Measurements from ENCODE around the gene DTNA. TPM values are rescaled to one million over a fixed set of nuclear protein-coding genes. Genes with fewer than 3 reads are reported as not detected.

DTNA gene
- total and polyA plus RNA-seq, 12 donors, result 6.3 to 43.9 (median 22.3) TPM

DNA sequence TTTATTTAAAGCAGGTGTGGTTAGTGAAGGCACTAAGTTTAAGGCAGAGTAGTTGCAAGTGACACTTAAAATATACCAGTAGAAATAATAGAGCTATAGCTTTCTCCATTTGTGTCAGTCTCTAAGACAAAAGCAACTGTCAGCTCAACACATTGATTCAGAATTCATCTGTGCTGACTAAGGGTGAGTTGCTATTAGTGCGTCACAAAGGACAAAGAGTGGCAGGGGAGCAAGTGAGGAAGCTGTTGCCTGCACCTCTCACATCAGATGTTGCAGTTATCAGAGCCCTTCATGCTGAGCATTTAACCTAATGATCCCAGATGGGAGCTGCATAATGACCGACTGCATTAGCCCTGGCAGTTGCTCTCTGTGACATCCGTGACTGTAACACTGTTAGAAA lies 138.6 kb downstream of the DTNA start:
- intact Hi-C loops (cut with DNase I), result no loop called here
- DNase-seq, result no peak
- TF ChIP-seq, protein P1, sequence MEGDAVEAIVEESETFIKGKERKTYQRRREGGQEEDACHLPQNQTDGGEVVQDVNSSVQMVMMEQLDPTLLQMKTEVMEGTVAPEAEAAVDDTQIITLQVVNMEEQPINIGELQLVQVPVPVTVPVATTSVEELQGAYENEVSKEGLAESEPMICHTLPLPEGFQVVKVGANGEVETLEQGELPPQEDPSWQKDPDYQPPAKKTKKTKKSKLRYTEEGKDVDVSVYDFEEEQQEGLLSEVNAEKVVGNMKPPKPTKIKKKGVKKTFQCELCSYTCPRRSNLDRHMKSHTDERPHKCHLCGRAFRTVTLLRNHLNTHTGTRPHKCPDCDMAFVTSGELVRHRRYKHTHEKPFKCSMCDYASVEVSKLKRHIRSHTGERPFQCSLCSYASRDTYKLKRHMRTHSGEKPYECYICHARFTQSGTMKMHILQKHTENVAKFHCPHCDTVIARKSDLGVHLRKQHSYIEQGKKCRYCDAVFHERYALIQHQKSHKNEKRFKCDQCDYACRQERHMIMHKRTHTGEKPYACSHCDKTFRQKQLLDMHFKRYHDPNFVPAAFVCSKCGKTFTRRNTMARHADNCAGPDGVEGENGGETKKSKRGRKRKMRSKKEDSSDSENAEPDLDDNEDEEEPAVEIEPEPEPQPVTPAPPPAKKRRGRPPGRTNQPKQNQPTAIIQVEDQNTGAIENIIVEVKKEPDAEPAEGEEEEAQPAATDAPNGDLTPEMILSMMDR (IDR thresholded peaks at IDR 0.05), result no peak
- TF ChIP-seq POLR2A (IDR thresholded peaks at IDR 0.05), result no peak
- Histone ChIP-seq H3K27me3 (no peaks in the 10 kb centered on the region), H3K4me3 (no peak overlapping the region), H3K36me3 (replicated peaks in 1 of 2) (no peaks in the 10 kb centered on the region), H3K9me3 (replicated peaks in 1 of 3) (no peaks in the 10 kb centered on the region), H3K27ac (no peak overlapping the region), H3K4me1 (replicated peaks in 1 of 2) (no peaks in the 10 kb centered on the region)
- 81 to 91% (median 90%) methylated on average over 3 of the region's 3 CpGs for WGBS, 4 donors

DNA sequence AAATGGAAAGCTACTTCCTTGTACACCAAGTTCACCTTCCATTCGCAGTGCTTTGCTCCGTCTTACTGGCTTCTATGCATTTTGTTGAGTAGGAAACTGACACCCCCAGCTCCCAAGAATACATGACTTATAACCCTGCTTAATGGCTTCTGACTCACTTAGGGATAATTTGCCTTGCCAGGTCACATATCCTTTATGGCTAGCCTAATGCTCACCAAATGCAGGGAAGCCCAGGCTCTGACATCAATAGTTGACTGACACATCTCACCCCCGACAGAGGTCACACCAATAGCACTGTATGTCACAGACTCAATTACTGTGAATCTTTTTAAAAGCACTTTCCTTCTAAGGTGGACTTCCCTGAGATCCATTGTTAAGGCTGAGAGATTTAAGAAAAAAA lies 147.2 kb downstream of the DTNA start:
- DNase-seq, result no peak
- no peak overlapping the region for H3K4me3 ChIP-seq
- WGBS, 4 donors, result 87 to 89% (median 88%) methylated on average over 3 of the region's 3 CpGs
- no peaks in the 10 kb centered on the region for H3K36me3 ChIP-seq (replicated peaks in 1 of 2)
- no peak for TF ChIP-seq POLR2A (IDR thresholded peaks at IDR 0.05)
- TF ChIP-seq, protein P1 (IDR thresholded peaks at IDR 0.05), result no peak
- no peaks in the 10 kb centered on the region for H3K27me3 ChIP-seq
- H3K9me3 ChIP-seq (replicated peaks in 1 of 3), result no peaks in the 10 kb centered on the region
- no peak overlapping the region for H3K27ac ChIP-seq
- intact Hi-C loops (cut with DNase I), result no loop called here
- H3K4me1 ChIP-seq (replicated peaks in 1 of 2), result no peaks in the 10 kb centered on the region

DNA sequence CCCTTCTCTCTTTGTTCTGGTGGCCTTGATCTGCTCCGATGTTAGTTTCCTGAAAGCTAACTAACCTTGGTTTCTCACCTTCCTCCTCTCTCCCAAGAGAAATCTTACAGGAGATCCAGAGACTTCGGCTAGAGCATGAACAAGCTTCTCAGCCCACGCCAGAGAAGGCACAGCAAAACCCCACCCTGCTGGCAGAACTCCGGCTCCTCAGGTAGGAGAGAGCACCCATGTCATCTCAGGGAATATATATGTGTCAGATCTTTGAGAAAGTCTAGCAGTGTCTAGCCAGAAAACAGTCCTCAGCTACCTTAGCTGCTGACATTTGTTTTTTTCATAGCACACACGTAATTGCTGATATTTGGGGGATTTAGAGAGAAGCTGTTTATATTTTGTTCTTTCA lies 148.1 kb downstream of the DTNA start:
- intact Hi-C loops (cut with DNase I), result no loop called here
- Histone ChIP-seq H3K4me3 (no peak overlapping the region), H3K36me3 (replicated peaks in 1 of 2) (no peaks in the 10 kb centered on the region), H3K27me3 (no peaks in the 10 kb centered on the region), H3K4me1 (replicated peaks in 1 of 2) (no peaks in the 10 kb centered on the region), H3K27ac (no peak overlapping the region), H3K9me3 (replicated peaks in 1 of 3) (no peaks in the 10 kb centered on the region)
- no peak for DNase-seq
- TF ChIP-seq, protein P1 (IDR thresholded peaks at IDR 0.05), result no peak
- TF ChIP-seq POLR2A (IDR thresholded peaks at IDR 0.05), result no peak
- 80 to 86% (median 82%) methylated on average over 5 of the region's 5 CpGs for WGBS, 4 donors

DNA sequence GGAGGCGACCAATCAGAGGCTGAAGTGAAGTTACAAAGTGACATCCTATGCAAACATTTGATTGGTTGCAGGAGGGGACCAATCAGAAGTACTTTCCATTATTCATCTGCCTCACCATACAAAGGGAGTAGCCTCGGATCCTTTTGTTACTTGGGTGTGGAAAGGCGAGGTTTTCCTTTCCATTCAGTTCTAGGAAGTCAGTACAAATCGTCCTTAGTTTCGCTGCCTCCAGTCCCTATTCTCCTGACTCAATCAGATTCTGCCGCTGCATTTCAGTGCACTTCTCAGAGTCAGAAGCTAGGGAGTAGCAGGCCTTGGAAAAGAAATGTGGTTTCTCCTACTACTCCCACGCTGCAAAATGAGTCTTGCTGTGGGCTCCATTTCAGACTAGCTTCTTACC lies 149.4 kb downstream of the DTNA start:
- no peak for DNase-seq
- no peaks in the 10 kb centered on the region for H3K36me3 ChIP-seq (replicated peaks in 1 of 2)
- WGBS, 4 donors, result 92 to 96% (median 94%) methylated on average over 7 of the region's 7 CpGs
- no peak overlapping the region for H3K27ac ChIP-seq
- no peaks in the 10 kb centered on the region for H3K27me3 ChIP-seq
- intact Hi-C loops (cut with DNase I), result no loop called here
- H3K9me3 ChIP-seq (replicated peaks in 1 of 3), result no peaks in the 10 kb centered on the region
- no peaks in the 10 kb centered on the region for H3K4me1 ChIP-seq (replicated peaks in 1 of 2)
- H3K4me3 ChIP-seq, result no peak overlapping the region
- TF ChIP-seq POLR2A (IDR thresholded peaks at IDR 0.05), result no peak
- TF ChIP-seq, protein P1 (IDR thresholded peaks at IDR 0.05), result no peak

Measured in adrenal gland (tissue), 12 donors.